Measurements from ENCODE around the gene ZNF385C.
A peak's percentile ranks its signal among the peaks of the same experiment; 100 is the strongest.

The ZNF385C gene

DNA sequence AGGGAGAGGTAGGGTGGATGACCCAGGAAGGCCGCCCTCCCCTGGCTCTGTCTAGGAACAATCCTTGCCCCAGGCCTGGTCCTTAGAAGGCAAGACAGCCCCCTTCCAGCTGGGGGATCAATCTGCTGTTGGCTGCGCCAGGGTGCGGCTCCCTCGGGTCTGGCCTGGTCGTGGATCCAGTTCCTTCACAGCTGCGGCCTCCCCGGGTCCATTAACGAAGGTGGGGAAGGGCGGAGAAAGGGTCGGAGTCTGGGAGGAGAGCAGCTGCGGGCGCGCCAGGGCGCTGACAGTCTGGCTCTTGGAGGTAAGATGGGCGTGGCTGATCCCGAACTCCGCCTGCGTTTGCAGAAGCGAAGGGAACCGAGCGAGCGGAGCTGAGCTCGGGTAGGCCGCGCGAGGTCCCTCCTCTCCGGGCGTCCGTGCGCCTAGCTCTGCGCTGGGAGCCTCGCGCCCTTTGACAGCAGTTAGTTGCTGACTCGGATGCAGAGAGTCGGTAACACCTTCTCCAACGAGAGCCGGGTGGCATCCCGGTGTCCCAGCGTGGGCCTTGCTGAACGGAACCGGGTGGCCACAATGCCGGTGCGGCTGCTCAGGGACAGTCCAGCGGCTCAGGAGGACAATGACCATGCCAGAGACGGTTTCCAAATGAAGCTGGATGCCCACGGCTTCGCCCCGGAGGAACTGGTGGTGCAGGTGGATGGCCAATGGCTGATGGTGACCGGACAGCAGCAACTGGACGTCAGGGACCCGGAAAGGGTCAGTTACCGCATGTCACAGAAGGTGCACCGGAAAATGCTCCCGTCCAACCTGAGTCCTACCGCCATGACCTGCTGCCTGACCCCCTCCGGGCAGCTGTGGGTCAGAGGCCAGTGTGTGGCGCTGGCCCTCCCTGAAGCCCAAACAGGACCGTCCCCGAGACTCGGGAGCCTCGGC is 24.4 kb upstream of the ZNF385C start, which contains the start of gene HSPB9:
TSS of gene HSPB9 (plus strand) at position 434 of the 933 bp plus-strand sequence. CDS start at position 481, 47 bp downstream.
- no peak for DNase-seq

DNA sequence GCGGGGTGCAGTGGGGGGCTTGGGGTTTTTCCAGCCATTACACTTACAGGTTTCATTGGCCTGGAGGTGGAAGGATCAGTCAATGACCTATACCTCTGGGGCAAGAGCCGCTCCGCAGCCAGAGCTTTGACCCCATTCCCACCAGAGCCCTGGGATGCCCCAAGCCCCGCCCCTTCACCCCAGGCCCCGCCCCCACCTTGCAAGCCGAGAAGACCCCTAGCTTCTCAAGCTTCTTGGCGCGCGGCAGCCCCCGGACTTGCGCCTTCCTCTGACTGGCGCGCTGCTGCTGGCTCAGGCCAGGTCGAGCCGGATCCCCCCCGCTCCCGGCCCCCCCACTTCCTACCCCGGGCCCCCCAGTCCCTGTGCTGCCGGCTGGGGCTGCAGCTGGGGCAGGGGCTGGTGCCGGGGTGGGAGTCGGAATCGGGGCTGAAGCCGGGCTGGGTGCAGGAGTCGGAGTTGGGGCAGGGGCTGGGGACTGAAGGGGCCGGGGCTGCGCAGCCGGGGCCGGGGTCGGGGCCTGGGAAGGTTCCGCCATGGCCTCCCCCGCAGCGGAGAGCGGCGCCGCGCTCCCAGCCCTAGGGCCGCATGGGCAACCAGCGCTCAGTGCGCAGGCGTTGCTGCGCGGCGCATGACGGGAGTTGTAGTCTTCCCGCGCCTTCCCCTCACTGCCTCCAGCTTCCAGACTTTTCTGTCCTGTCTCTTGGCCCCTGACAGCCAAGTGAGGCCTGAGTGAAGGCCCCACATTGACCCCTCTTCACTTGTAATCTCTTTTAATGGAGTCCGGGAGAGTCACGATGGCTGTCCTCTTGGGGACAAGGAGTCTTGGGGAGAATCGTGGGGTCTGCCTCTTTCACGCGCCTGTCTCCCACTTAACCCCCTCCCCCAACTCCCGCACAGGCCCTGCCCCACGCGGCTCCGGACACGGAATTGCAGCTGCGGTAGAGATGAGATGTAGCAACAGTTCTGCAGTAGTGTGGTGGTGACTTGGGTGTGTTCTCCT is 22.8 kb upstream of the ZNF385C start, which contains the start of gene KAT2A:
TSS of gene KAT2A (minus strand) at position 598 of the 1,000 bp plus-strand sequence. CDS start at position 535, 63 bp downstream.
- DNase-seq = peak; percentile 79

DNA sequence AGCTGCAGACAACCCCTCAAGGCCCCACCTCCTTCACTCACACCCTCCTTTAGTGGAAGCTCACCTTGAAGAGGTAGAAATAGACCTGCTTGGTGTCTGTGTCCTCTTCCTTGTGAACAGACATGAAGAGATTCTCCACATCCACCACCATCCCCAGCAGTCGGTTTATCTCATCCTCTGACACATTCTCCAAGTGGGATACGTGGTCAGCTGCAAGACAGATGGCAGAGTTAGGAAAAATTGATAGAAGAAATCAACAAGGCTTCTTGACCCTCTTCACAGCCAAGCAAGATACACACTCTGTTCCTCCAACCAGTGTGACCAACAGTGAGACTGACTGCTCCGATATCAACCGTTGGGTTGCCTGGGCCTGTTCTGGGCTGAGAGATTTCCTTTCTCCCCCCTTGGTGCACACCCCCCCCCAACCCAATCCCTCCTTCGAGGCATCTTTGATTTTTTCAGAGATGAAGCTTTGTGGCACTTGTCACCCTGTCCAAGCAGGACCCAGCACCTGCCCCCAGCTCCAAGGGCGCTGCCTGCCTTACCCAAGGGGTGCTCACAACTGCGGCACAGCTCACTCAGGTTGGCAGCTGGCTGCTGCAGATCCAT is 22.0 kb upstream of the ZNF385C start:
- no peak for DNase-seq

GRCh38 chr17:42119301-42119700 is 21.0 kb upstream of the ZNF385C start:
- DNase-seq = no peak

DNA sequence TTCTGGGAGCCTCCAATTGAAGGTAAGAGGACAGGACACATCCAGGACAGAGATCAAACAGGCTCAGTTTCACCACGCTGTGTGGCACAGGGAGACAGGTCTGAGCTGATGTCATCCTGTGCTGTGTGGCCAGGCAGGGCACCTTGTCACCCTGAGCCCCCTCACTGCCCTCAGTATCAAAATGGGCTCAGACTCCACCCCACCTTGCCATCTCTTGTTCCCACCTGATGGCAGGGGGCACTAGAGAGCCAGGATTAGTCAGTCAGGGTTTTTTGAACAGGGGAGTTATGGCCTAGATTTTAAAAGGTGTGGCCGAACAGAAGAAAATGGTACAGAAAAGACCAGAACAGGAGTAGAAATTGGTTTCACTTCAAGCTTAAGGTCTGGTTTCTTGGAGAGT is 20.3 kb upstream of the ZNF385C start:
- DNase-seq = peak; percentile 49

DNA sequence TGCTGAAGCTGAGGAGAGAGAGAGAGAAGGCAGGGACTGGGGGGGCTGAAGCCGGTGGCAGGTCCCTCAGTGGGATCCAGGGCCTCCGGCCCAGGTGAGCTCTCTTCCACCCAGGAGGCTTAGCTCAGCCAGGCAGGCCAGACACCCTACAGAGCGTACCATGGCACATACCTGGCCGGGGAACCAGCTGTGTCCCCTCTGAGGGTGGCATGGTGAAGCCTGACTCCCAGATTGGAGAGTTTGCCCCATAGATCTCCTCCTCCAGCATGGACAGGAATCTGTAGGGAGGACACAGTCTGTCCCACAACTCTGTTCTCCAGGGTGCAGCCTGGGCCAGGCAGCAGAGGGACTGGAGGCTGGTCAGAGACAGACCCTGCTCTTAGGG is 19.8 kb upstream of the ZNF385C start:
- DNase-seq = no peak

GRCh38 chr17:42117397-42118125 is 19.3 kb upstream of the ZNF385C start:
- DNase-seq = no peak

GRCh38 chr17:42116705-42117396 is 18.6 kb upstream of the ZNF385C start:
- DNase-seq = peak; percentile 89

DNA sequence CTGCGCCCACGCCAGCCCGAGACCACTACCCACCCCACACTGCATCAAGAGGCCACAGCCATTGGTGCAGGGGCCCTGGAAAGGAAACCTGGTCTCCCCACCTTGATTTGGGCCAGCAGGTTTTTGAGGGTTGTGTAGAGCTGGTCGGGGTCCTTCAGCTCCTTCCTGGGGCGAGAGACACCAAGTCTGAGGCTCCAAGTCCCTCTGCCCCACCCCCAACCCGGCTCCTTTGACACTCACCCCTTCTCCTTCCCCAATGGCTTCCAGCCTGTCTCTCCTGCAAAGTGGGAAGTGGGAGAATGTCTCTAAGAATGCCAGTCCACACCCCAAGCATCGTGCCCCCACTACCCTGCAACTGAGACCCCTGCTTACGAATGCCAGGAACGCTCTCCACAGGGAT is 15.8 kb upstream of the ZNF385C start:
- DNase-seq = no peak

- no peak for DNase-seq
Observed at GRCh38 chr17:42113293-42114069, 15.2 kb upstream of the ZNF385C start.

DNA sequence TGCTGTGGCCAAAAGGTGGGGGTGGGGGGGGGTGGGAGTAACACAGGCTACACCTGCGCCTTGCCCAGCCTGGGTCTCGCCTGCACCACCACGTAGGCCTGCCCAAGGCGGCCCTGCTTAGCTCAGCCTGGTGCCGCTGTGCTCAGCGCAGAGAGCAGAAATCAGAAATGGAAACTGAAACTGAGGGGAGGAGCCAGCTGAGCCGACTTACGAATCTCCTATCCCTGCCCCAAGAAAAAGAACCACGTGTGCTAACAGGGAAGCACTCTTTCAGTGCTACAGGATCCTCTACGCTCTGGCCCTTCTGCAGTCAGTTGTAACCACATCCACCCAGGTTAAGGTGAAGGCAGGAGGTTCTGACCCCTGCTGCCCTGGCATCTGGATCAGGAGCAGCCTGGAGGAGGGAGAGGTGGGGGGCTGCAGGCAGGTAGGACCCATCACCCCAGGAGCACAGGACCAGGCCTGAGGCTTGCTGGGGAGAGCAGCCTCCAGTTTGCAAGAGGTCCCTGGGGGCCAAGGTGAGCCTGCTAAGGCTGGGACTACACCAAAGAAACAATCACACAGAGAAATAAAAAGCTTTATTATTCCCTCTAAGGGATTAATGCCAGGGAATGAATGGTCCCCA is 14.4 kb upstream of the ZNF385C start, which contains the start of gene DHX58:
TSS of gene DHX58 (minus strand) at position 163 of the 625 bp plus-strand sequence. CDS start 822 bp downstream, outside the sequence.
- peak; percentile 87 for DNase-seq

DNA sequence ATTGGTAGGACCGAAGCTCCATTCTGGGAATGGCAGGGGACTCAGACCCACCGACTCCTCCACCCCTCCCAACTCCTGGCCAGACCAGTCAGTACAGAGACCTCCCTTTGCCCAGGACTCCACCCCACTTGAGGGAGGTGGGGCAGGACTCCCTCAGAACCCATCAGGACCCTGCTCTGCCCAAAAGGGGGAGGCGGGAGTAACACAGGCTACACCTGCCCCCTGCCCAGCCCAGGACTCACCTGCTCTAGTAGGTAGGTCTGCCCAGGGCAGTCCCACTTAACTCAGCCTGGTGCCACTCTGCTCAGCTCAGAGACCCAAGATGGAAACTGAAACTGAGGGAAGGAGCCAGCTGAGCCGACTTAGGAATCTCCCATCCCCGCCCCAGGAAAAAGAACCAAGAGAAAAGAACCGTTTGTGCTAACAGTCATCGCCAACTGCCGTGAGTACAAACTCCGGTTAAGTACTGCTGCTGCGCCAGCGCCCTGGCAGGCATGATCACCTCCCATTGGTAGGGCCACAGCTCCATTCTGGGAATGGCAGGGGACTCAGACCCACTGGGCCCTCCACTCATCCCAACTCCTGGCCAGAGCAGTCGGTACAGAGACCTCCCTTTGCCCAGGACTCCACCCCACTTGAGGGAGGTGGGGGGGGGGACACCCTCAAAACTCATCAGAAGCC is 13.7 kb upstream of the ZNF385C start:
- DNase-seq = peak; percentile 36

- no peak for DNase-seq
Observed at GRCh38 chr17:42111265-42111636, 13.0 kb upstream of the ZNF385C start.

- no peak for DNase-seq
Observed at GRCh38 chr17:42110301-42111264, 12.3 kb upstream of the ZNF385C start.

DNA sequence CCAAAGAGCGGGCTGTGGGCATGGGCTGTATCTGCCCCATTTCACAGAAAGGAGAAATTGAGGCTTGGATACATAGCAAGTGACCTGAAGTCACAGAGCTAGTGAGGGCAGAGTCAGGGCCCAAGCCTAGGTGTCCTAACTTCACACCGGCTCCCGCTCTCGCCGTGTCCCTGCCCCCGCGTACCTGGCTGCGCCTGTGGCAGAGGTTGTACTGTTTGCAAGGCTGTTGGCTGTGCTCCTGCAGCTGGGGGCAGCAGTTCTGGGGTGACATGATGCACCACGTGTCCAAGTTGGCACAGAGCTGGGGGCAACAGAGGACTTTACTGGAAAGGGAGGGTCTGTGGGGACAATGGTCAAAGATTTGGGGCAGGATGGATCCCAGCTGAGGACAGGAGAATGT is 10.8 kb upstream of the ZNF385C start:
- no peak for DNase-seq

- peak; percentile 92 for DNase-seq
Observed at GRCh38 chr17:42107597-42108576, 9.6 kb upstream of the ZNF385C start.

DNA sequence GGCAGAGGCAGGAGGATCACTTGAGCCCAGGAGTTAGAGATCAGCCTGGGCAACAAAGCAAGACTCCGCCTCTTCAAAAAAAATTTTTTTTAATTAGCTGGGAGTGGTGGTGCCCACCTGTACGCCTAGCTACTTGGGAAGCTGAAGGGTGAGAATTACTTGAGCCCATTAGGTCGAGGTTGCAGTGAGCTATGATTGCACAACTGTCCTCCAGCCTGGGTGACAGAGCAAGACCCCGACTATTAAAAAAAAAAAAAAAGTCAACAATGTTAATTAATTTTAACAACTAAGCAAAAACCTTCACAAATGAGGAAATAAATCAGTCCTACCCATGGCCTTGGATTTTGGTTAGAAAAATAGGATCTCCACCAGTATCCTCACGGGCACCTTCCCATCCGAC is 8.9 kb upstream of the ZNF385C start:
- no peak for DNase-seq

All from CD4-positive, alpha-beta T cell treated with Interleukin-10 for 1 hour (primary cell).